Renal cortex interstitium (tissue), 15 donors: ENCODE measurements around the gene LHFPL2. TPM values are rescaled to one million over a fixed set of nuclear protein-coding genes. Genes with fewer than 3 reads are reported as not detected.
"Not testable (repeated sequence)": the region's sequence is repeated elsewhere in the genome, so short reads cannot be mapped to it uniquely, and the experiment has no call there.

Source experiments
- DNase-seq, 11 donors: peaks; one replicate each; pipeline ENCODE4 v3.0.0-alpha.2; 2013; ENCODE audit warnings: low read depth in 9 of 11, low spot score in 4 of 11; ENCODE audit errors: extremely low read depth in 1 of 11
- long read RNA-seq, 16 experiments: transcript quantifications; one replicate each; lab custom pipeline, GENCODE V29; 2026
- polyA plus RNA-seq, 3 donors: library from polyadenylated mRNA; unstranded; fragments of 120-200 nt; gene quantifications; one replicate each; pipeline ENCODE4 v1.2.1, GENCODE V29; 2013; ENCODE audit not compliant: insufficient read length in 3 of 3

The LHFPL2 gene, protein sequence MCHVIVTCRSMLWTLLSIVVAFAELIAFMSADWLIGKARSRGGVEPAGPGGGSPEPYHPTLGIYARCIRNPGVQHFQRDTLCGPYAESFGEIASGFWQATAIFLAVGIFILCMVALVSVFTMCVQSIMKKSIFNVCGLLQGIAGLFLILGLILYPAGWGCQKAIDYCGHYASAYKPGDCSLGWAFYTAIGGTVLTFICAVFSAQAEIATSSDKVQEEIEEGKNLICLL
- polyA plus RNA-seq: 10 to 100 TPM; 50.3 to 53.6 (median 50.3) TPM
- long read RNA-seq, donor 1, full-length matches to known transcripts: 5 of 5 reads
- long read RNA-seq, donor 1, partial matches to known transcripts: 0 of 5 reads
- long read RNA-seq, donor 1, other reads (novel, unspliced or antisense): 0 of 5 reads
- long read RNA-seq, donor 2, full-length matches to known transcripts: 4 of 4 reads
- long read RNA-seq, donor 2, partial matches to known transcripts: 0 of 4 reads
- long read RNA-seq, donor 2, other reads (novel, unspliced or antisense): 0 of 4 reads
- long read RNA-seq, donor 3, full-length matches to known transcripts: 6 of 6 reads
- long read RNA-seq, donor 3, partial matches to known transcripts: 0 of 6 reads
- long read RNA-seq, donor 3, other reads (novel, unspliced or antisense): 0 of 6 reads
- long read RNA-seq, donor 4, full-length matches to known transcripts: 5 of 5 reads
- long read RNA-seq, donor 4, partial matches to known transcripts: 0 of 5 reads
- long read RNA-seq, donor 4, other reads (novel, unspliced or antisense): 0 of 5 reads
- long read RNA-seq, donor 5: 0 reads
- long read RNA-seq, donor 6, full-length matches to known transcripts: 7 of 13 reads
- long read RNA-seq, donor 6, partial matches to known transcripts: 6 of 13 reads
- long read RNA-seq, donor 6, other reads (novel, unspliced or antisense): 0 of 13 reads
- long read RNA-seq, donor 7, full-length matches to known transcripts: 5 of 5 reads
- long read RNA-seq, donor 7, partial matches to known transcripts: 0 of 5 reads
- long read RNA-seq, donor 7, other reads (novel, unspliced or antisense): 0 of 5 reads
- long read RNA-seq, donor 8: 0 reads
- long read RNA-seq, donor 9, full-length matches to known transcripts: 4 of 9 reads
- long read RNA-seq, donor 9, partial matches to known transcripts: 5 of 9 reads
- long read RNA-seq, donor 9, other reads (novel, unspliced or antisense): 0 of 9 reads
- long read RNA-seq, donor 10, full-length matches to known transcripts: 7 of 7 reads
- long read RNA-seq, donor 10, partial matches to known transcripts: 0 of 7 reads
- long read RNA-seq, donor 10, other reads (novel, unspliced or antisense): 0 of 7 reads
- long read RNA-seq, donor 11, full-length matches to known transcripts: 7 of 7 reads
- long read RNA-seq, donor 11, partial matches to known transcripts: 0 of 7 reads
- long read RNA-seq, donor 11, other reads (novel, unspliced or antisense): 0 of 7 reads
- long read RNA-seq, donor 12, full-length matches to known transcripts: 2 of 2 reads
- long read RNA-seq, donor 12, partial matches to known transcripts: 0 of 2 reads
- long read RNA-seq, donor 12, other reads (novel, unspliced or antisense): 0 of 2 reads
- long read RNA-seq, donor 13: 0 reads
- long read RNA-seq, donor 14, full-length matches to known transcripts: 6 of 6 reads
- long read RNA-seq, donor 14, partial matches to known transcripts: 0 of 6 reads
- long read RNA-seq, donor 14, other reads (novel, unspliced or antisense): 0 of 6 reads
- long read RNA-seq, donor 15, full-length matches to known transcripts: 3 of 3 reads
- long read RNA-seq, donor 15, partial matches to known transcripts: 0 of 3 reads
- long read RNA-seq, donor 15, other reads (novel, unspliced or antisense): 0 of 3 reads
- long read RNA-seq, donor 16, full-length matches to known transcripts: 15 of 15 reads
- long read RNA-seq, donor 16, partial matches to known transcripts: 0 of 15 reads
- long read RNA-seq, donor 16, other reads (novel, unspliced or antisense): 0 of 15 reads

DNA sequence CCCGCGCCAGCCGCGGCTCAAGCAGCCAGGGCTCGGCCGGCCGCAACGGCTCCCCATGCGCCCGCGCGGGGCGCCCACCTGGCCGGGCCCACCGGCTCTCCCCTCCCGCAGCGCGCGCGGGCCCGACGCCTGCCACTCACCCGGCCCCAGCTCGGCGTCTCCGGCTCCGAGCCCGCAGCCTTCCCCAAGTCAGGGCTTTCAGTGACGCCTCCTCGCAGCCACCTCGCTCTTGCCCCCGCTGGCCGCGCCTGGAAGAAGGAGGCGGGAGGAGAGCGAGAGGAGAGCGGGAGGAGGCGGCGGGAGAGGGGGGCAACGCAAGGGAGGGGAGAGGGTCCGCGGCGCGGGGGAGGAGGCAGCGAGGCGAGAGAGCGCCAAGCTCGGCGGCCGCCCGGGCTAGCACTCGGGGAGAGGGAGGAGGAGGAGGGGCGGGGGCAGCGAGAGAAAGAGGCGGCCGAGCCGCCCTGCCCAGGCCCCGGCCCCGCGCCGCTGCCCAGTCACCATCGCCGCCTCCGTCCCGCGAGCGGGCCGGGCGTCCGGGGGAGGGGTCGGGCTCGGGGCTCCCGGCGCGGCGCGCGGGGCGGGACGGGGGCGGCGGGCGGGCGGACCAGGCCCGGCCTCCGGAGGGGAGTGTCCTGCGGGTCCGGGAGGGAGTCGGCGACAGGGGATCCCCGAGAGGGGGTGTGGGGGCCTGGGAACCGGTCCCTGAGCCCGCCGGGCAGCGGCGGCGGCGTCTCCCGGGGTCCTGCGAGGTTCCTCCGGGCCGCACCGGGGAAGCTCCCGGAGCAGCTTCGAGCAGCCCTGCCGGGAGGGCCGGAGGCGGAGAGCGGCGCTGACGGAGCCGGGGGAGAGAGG is at the start of gene LHFPL2:
Gene LHFPL2, minus strand, starts transcription at position 414 of the 852 bp plus-strand sequence. CDS start 138,559 bp downstream, outside the sequence.
- peak in 10 of 11 donors; percentile 67 to 84 (median 78) for DNase-seq

DNA sequence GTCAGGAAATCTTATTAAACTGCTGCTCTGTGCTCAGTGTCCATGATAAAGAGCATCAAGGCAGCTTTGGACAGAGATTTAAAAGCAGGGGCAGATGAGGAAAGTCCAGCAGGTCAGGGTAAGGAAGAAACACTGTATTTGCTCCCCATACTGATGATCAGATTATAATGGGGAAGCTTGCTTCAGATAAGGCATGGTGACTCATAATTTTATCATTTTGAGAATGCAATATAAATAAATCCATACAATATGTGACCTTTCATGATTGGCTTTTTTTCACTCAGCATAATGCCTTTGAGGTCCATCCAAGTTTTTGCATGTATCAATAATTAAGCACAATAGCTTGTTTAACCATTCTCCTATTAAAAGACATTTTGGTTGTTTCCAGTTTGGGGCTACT is 48.1 kb upstream of the LHFPL2 start:
- DNase-seq: no peak

DNA sequence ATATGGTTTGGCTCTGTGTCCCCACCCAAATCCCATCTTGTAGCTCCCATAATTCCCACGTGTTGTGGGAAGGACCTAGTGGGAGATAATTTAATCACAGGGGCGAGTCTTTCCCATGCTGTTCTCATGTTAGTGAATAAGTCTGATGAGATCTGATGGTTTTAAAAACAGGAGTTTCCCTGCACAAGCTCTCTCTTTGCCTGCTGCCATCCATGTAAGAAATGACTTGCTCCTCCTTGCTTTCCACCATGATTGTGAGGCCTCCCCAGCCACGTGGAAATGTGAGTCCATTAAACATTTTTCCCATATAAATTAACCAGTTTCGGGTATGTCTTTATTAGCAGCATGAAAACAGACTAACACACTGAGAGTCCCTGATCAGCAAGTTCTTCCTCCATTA is 47.5 kb upstream of the LHFPL2 start:
- not testable (repeated sequence) for DNase-seq

DNA sequence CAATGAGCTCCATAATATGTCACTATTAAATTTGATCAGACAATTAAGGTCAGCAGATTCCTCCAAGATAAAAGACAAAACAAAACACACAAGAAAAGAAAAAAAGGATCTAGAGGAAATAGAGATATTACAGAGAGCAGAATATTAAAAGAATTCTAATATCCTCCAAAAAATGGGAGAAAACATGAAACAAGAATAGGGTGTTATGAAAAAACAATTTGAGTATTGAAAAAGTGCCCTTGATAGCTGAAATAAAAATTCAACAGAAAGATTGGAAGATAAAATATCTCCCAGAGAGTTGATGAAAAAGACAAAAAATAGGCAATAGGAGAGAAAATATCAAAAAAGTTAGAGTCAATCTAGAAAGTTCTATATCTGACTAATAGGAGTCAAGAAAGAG is 44.8 kb upstream of the LHFPL2 start:
- no peak for DNase-seq

DNA sequence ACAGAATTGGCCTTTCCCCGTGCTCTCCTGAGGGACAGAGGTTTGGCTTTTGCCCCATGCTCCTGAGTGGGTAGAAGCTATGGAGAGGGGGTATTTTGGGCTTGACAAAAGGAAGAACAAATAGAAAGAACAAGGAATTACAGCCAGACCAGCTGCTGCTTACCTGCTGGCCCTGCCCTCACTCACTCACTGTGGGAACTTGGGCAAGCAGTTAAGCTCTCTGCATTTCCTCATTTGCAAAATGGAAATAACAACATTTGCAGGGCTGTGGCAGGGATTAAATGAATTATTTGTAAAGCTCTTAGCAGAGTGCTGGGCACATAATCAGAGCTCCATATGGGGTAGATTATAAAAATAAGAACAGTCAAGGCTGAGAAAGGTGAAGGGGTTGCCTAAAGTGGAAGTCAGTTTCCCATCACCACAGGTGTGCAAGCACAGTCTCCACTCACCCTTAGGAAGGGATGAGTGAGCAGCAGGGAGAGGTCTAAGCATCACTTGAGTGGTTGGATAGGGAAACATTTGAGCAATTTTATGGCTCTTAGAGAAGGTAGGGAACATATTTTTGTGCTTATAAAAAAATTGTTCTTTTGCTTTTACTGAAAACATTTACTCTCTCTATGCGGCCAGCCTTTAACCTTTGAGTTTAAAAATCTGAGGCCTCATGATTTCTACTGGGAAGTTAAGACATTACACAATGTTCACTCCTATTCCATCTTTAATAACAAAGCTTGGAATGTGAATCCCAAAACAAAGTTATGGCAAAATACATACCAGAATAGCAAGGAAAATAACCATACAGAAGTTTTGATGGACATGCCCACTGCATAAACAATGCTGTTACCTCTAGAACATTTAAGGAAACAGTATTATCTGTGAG is 42.8 kb upstream of the LHFPL2 start:
- no peak for DNase-seq

DNA sequence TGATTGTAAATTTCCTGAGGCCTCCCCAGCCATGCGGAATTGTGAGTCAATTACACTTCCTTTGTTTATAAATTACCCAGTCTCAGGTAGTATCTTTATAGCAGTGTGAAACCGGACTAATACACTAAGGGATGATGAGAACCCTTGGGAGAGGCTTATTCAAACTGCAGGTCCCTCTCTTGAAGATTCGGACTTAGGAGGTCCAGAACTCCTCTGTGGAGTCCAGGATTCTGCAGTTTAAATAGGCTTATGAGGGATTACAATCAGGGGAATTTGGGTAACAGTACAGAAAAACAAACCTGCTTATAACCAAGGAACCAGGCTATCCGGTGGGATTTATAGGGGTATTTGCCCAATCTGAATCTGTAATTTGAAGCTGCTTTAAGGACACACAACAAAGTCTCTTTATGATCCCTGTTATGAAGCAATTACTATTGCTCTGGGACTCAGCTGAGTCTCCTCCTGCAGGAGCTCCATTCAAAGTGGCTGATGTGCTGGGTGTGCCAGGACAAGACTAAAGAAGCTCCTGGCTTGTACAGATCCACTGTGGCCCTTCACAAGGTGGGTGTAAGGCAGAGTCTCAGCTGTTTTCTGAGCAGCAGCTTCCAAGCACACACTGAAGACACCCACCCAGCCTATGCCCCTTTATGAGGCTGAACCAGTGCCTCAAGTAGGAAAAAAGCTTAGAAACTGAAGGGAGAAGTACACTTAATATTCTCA is 41.8 kb upstream of the LHFPL2 start:
- no peak for DNase-seq

DNA sequence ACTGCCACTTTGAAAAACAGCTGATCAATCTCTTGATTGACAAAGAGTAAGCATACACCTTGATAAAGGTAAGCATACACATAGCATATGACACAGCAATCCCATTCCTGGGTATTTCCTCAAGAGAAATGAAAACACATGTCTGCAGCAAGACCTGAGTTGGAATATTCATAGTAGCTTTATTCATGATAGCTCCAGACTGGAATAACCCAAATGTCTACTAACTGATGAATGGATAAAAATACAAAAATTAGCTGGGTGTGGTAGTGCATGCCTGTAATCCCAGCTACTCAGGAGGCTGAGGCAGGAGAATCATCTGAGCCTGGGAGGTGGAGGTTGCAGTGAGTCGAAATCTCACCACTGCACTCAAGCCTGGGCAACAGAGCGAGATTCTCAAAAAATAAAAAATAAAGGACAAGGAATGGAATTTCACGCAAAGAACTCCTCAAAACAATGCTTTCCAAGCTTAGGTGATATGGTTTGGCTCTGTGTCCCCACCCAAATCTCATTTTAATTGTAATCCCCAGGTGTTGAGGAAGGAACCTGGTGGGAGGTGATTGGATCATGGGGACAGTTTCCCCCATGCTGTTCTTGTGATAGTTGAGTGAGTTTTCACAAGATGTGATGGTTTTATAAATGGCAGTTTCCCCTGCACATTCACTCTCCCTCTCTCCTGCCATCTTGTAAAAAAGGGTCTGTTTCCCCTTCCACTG is 41.1 kb upstream of the LHFPL2 start:
- no peak for DNase-seq

DNA sequence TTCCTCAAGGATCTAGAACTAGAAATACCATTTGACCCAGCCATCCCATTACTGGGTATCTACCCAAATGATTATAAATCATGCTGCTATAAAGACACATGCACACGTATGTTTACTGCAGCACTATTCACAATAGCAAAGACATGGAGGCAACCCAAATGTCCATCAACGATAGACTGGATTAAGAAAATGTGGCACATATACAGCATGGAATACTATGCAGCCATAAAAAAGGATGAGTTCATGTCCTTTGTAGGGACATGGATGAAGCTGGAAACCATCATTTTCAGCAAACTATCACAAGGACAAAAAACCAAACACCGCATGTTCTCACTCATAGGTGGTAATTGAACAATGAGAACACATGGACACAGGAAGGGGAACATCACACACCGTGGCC is 38.9 kb upstream of the LHFPL2 start:
- not testable (repeated sequence) for DNase-seq

DNA sequence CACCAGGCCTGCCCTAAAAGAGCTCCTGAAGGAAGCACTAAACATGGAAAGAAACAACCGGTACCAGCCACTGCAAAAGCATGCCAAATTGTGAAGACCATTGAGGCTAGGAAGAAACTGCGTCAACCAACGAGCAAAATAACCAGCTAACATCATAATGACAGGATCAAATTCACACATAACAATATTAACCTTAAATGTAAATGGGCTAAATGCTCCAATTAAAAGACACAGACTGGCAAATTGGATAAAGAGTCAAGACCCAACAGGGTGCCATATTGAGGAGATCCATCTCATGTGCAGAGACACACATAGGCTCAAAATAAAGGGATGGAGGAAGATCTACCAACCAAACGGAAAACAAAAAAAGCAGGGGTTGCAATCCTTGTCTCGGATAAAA is 35.3 kb upstream of the LHFPL2 start:
- DNase-seq: not testable (repeated sequence)

DNA sequence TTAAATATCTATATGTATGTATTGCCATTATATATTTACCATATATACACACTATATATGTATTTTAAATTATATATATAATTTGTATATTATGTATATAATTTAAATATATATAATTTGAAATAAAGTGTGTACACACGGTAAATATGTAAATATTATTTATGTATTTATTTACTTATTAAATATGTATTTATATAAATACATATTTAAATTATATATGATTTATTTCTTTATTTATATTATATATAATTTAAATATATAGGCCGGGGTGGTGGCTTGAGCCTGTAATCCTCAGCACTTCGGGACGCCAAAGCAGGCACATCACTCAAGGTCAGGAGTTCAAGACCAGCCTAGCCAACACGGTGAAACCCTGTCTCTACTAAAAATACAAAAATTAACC is 31.3 kb upstream of the LHFPL2 start:
- DNase-seq: no peak

DNA sequence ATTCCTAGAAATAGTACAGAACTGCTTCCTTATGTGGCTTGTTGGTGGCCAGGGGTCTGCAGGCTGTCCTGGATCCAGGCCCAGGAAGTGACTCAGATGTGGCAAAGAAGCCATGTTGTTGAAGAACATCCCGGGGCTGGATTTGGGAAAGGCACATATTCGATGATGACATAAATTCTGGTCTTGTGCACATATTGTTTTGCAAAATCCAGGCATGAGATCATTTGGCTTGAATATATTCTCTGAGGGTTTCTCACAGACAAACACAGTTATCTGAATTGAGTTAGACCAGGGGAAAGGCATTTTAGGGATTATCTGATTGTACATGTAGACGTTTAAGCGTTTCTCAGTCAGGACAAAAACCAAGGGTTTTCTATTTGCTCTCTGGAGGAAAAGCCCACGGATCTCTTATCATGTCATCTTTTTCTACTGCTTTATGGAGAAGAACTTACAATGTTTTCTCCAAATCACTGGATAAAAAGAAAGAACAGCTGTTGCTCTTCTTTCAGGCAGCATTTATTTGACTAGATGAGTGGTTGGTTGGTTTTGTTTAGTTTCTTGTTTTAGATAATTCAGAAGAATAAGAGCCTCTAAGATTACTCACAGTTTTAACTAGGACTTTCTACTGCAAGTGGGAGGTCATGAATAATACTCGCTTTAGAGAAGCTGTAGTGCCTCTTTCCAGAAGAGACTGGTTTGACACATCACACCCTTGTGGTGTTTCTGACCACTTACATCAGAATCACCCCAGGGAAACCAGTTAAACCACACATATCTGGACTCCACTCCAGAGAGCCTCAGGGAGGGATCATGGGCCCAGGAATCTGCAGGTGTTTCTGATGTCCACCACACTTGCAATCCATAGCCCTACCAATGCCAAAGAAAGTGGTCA is 29.5 kb upstream of the LHFPL2 start:
- DNase-seq: no peak

DNA sequence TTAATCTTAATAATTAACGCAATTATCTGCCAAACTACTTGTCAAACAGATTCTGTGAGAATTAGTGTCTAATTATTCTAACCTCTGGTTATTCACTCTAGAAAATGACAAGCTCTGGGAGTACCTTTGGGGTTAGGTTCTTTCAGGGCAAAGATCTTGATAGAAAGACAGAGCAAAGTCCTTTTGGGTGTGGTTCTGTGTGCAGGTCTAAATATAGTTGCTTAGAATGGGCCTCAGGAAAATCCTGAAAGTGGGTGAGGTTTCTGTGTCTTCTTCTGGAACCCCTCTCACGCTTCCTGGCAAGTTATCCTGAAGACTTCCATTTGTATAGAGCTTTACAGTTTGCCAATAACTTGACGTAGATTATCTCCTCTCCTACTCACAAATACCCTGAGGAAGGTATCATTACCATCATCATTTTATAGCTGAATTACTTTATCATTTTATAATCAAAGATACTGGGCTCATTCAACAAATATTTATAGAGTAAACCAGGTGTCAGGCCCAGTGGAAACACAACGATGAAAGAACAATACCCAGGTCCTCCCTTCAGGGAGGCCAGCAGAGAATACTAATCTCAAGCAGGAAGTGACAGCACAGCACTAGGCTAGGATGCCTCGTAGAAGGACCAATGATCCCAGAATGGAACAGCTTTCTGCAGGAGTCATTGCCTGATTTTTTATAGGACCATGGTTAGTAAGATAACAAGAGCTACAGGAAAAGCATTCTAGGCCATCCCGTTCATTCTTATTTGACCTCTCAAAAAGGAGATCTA is 27.6 kb upstream of the LHFPL2 start:
- no peak for DNase-seq

DNA sequence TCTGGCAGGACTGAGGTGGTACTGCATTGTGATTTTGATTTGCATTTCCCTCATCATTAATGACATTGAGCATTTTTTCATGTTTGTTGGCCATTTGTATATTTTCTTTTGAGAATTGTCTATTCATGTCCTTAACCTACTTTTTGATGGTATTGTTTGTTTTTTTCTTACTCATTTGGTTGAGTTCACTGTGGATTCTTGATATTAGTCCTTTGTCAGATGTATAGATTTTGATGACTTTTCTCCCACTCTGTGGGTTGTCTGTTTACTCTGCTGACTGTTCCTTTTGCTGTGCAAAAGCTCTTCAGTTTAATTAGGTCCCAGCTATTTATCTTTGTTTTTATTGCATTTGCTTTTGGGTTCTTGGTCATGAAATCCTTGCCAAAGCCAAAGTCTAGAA is 25.3 kb upstream of the LHFPL2 start:
- DNase-seq: not testable (repeated sequence)
